ENCODE data around the gene PLB1.

PLB1 gene

DNA sequence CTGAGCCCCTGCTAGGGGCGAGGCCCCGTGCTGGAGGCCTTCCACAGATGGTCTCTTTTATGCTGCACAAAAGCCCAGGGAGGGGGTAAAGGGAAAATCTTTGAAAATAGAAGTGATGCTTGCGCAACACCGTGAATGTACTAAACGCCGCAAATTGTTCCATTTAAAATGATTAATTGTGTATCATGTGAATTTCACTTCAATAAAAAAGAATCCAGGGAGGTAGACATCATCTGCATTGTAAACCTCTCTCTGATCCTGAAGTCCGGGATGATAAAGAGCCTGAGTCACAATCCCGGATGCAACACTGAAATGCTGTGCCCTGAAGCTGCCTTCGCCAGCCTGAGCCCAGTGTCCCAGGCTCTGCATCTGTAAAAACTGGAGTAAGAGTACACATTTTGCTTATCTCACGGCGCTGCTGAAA is 148.1 kb downstream of the PLB1 start:
- no peak overlapping the region for H3K9ac ChIP-seq (ENCODE audit: low read depth, low read length)

DNA sequence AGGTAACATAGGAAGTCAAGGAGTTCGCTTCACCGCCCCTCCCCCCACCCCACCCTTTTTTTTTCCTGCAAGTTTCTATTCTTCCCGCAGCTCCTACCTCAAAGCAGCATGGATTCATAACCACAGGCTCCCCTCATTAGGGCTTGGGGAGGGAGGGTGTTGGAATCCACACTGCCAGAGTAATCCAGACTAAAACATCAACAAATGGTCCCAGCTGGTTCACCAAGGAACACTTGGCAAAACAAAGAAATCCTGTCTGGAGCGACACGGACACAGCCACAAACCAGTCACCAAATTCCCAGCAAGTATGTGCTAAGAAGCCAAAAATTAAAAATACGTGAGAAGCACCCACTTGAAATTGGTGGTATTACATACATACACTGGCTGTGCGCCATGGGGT is 148.9 kb downstream of the PLB1 start:
- Histone ChIP-seq H3K27me3 (ENCODE audit: control insufficient read depth, insufficient read depth, low read length) (no peaks in the 10 kb centered on the region), H3K9ac (ENCODE audit: low read depth, low read length) (no peak overlapping the region), H3K36me3 (ENCODE audit: control insufficient read depth, insufficient read depth, low read length) (no peaks in the 10 kb centered on the region), H3K9me3 (ENCODE audit: control insufficient read depth, insufficient read depth, low read length) (no peaks in the 10 kb centered on the region), H3K4me1 (ENCODE audit: control insufficient read depth, insufficient read depth, low read length) (peaks cover 4% of the 10 kb centered on the region), H3K4me3 (ENCODE audit: low read depth, low read length) (no peak overlapping the region)

More for the DNA sequence above, 148.1 kb downstream of the PLB1 start:
- Histone ChIP-seq H3K9me3 (ENCODE audit: control insufficient read depth, insufficient read depth, low read length) (no peaks in the 10 kb centered on the region), H3K4me1 (ENCODE audit: control insufficient read depth, insufficient read depth, low read length) (peaks cover 4% of the 10 kb centered on the region), H3K4me3 (ENCODE audit: low read depth, low read length) (no peak overlapping the region), H3K27me3 (ENCODE audit: control insufficient read depth, insufficient read depth, low read length) (no peaks in the 10 kb centered on the region), H3K36me3 (ENCODE audit: control insufficient read depth, insufficient read depth, low read length) (no peaks in the 10 kb centered on the region)

DNA sequence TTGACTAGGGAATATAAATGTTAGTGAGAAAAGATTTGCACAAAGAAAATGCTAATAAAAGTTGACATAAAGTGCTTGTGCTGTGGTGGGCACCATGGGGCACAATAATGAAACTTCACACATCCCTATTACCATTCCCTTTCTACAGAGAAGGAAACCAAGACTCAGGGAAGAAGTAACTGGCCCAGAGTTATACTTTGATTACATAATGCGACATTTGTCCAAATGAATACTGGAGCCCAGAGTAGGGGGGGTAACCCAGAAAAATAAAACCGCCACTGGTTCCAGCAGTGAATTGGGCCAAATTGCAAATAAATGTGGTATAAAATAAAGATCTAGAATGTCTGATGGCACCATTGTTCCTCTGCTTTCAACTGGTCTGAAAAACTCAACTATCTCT is 149.7 kb downstream of the PLB1 start:
- Histone ChIP-seq H3K4me3 (ENCODE audit: low read depth, low read length) (no peak overlapping the region), H3K27me3 (ENCODE audit: control insufficient read depth, insufficient read depth, low read length) (no peaks in the 10 kb centered on the region), H3K4me1 (ENCODE audit: control insufficient read depth, insufficient read depth, low read length) (peaks cover 4% of the 10 kb centered on the region), H3K9ac (ENCODE audit: low read depth, low read length) (no peak overlapping the region), H3K36me3 (ENCODE audit: control insufficient read depth, insufficient read depth, low read length) (no peaks in the 10 kb centered on the region), H3K9me3 (ENCODE audit: control insufficient read depth, insufficient read depth, low read length) (no peaks in the 10 kb centered on the region)

DNA sequence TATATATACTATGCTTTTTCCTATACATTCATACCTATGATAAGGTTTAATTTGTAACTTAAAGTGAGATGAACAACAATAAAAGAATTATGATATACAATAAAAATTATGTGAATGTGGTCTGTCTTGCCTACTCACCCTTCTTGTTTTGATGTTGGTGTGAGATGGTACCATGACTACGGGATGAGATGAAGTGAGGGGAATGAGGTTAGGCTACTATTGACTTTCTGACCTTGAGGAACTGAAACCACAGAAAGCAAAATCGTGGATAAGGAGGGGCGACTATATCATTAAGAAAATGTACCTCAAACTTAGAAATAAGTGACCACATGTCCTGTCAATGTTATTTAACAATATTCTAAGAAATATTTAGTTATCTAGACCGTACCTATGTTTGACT is 151.8 kb downstream of the PLB1 start:
- H3K27me3 ChIP-seq (ENCODE audit: control insufficient read depth, insufficient read depth, low read length) = no peaks in the 10 kb centered on the region
- H3K36me3 ChIP-seq (ENCODE audit: control insufficient read depth, insufficient read depth, low read length) = no peaks in the 10 kb centered on the region
- no peak overlapping the region for H3K9ac ChIP-seq (ENCODE audit: low read depth, low read length)
- no peak overlapping the region for H3K4me3 ChIP-seq (ENCODE audit: low read depth, low read length)
- H3K4me1 ChIP-seq (ENCODE audit: control insufficient read depth, insufficient read depth, low read length) = peaks cover 4% of the 10 kb centered on the region
- no peaks in the 10 kb centered on the region for H3K9me3 ChIP-seq (ENCODE audit: control insufficient read depth, insufficient read depth, low read length)

DNA sequence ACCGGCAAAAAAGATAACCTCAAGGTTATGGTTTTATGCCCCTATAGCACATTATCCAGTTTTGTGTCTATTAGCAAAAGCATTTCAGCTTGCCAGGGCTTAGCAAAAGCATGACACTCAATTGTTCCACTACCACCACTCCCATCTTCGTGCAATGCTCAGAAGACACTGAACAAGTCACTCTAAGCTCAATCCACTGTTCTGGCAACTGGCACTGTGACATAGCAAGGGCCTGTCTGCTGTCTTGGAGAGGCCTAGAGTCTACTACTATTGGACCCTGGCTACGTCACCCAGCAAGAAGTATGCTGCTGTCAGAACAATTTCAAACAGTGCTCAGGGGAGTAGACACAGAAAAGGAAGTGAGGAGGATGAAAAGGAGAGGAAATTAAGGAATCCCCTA is 152.3 kb downstream of the PLB1 start:
- Histone ChIP-seq H3K4me3 (ENCODE audit: low read depth, low read length) (no peak overlapping the region), H3K9me3 (ENCODE audit: control insufficient read depth, insufficient read depth, low read length) (no peaks in the 10 kb centered on the region), H3K36me3 (ENCODE audit: control insufficient read depth, insufficient read depth, low read length) (no peaks in the 10 kb centered on the region), H3K4me1 (ENCODE audit: control insufficient read depth, insufficient read depth, low read length) (peaks cover 4% of the 10 kb centered on the region), H3K27me3 (ENCODE audit: control insufficient read depth, insufficient read depth, low read length) (no peaks in the 10 kb centered on the region), H3K9ac (ENCODE audit: low read depth, low read length) (no peak overlapping the region)

DNA sequence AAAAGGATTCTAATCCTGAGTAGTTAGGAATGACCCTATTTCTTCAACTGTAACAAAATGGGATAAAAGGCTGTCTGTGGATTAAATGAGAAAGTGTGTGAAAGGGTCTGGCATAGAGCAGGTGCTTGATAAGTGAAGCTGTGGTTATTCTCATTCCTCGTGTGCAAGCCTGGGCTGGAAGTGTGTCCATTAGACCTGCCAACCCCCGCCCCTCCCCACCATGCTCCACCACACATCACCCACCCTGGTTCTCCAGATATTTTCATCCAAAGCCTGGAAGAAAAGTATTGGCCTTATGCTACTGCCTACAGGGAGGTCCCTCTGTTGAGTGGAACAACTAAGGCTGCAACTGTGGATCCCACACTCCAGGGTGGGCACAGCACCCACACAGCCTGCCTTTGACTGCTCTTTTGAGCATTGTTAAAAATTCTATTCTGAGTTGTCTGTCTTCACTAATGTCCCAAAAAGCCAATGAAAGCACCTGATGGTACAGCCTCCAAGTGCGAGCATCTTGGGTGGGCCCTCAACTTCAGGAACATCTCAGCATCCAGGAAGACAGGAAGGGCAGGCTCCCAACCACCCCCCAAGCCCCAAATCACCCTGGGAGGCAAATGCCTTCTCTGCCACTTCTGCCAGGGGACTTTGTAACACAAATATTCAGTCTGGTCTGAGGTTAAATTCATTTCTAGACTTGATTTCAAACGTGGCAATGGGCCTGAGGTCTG is 153.0 kb downstream of the PLB1 start:
- no peaks in the 10 kb centered on the region for H3K9me3 ChIP-seq (ENCODE audit: control insufficient read depth, insufficient read depth, low read length)
- H3K27me3 ChIP-seq (ENCODE audit: control insufficient read depth, insufficient read depth, low read length) = no peaks in the 10 kb centered on the region
- no peak overlapping the region for H3K4me3 ChIP-seq (ENCODE audit: low read depth, low read length)
- H3K9ac ChIP-seq (ENCODE audit: low read depth, low read length) = no peak overlapping the region
- peaks cover 4% of the 10 kb centered on the region for H3K4me1 ChIP-seq (ENCODE audit: control insufficient read depth, insufficient read depth, low read length)
- no peaks in the 10 kb centered on the region for H3K36me3 ChIP-seq (ENCODE audit: control insufficient read depth, insufficient read depth, low read length)

DNA sequence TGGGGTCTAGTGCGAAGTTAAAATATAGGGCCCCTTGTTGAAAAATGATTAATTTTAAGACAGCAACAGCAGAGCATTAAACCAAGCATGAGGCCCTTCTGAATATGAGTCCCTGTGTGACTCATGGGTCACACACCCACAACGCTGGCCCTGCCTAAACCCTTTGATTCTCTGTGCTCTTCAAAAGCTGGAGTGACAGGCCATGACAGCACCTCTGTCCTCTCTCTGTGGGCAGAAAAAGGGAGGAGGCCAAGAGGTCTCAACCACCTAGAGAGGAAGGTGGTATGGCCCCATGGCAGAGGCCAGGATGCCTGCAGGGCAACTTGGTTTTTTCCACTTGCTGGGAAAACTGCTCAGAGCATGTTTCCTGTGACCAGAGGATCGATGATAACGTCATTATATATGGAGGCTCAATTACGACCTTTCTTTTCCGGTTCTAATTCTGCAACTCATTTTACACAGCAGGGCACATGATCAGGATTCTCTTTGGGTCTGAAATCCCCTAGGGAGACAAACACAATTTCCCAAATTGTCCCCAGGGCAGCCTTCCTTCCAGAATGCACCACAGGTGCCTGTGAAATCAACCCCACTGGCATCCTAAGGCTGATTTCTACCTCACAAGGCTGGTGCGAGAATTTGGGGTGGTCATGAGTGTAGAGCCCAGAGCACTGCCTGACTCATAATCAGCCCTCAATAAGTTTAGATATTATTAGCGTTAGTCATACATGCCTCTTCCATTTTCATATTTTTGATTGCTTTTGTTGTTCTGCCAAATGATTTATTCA is 153.8 kb downstream of the PLB1 start:
- no peaks in the 10 kb centered on the region for H3K4me1 ChIP-seq (ENCODE audit: control insufficient read depth, insufficient read depth, low read length)
- H3K9ac ChIP-seq (ENCODE audit: low read depth, low read length) = no peak overlapping the region
- H3K4me3 ChIP-seq (ENCODE audit: low read depth, low read length) = no peak overlapping the region
- no peaks in the 10 kb centered on the region for H3K27me3 ChIP-seq (ENCODE audit: control insufficient read depth, insufficient read depth, low read length)
- no peaks in the 10 kb centered on the region for H3K36me3 ChIP-seq (ENCODE audit: control insufficient read depth, insufficient read depth, low read length)
- H3K9me3 ChIP-seq (ENCODE audit: control insufficient read depth, insufficient read depth, low read length) = no peaks in the 10 kb centered on the region

DNA sequence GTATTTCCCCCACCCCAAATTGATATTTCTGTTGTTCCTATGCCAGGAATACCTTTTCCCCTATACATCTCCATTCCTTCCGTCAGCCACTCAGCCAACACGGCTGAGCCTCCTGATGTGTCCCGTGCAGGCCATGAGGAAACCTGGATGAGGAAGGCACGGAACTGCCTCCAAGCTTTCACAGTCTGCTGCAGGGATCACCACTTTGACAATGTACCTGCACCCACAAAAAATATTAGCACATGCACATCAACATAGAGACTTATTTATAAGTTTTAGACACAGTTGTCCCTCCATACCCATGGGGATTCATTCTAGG is 154.4 kb downstream of the PLB1 start:
- no peaks in the 10 kb centered on the region for H3K4me1 ChIP-seq (ENCODE audit: control insufficient read depth, insufficient read depth, low read length)
- H3K4me3 ChIP-seq (ENCODE audit: low read depth, low read length) = no peak overlapping the region
- H3K36me3 ChIP-seq (ENCODE audit: control insufficient read depth, insufficient read depth, low read length) = no peaks in the 10 kb centered on the region
- no peaks in the 10 kb centered on the region for H3K9me3 ChIP-seq (ENCODE audit: control insufficient read depth, insufficient read depth, low read length)
- H3K27me3 ChIP-seq (ENCODE audit: control insufficient read depth, insufficient read depth, low read length) = no peaks in the 10 kb centered on the region
- H3K9ac ChIP-seq (ENCODE audit: low read depth, low read length) = no peak overlapping the region

DNA sequence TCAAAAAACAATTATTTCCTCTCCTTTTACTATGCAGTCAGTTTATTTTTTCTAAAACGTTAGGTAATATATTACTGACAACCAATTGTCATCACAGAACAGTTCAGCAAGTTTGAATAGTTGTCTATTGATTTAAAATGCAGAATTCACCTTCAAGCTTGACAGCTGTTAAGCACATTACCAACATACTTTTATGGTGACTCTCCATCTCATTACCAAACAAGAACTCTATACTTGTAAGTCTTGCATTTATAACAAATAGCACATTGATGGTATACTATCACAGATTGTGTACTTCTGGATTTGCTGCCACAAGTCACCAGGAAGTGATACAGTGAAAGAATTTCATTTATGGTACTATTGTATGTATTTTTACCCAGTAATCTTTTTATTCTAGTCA is 156.4 kb downstream of the PLB1 start:
- no peaks in the 10 kb centered on the region for H3K27me3 ChIP-seq (ENCODE audit: control insufficient read depth, insufficient read depth, low read length)
- H3K4me3 ChIP-seq (ENCODE audit: low read depth, low read length) = no peak overlapping the region
- no peaks in the 10 kb centered on the region for H3K4me1 ChIP-seq (ENCODE audit: control insufficient read depth, insufficient read depth, low read length)
- no peaks in the 10 kb centered on the region for H3K36me3 ChIP-seq (ENCODE audit: control insufficient read depth, insufficient read depth, low read length)
- no peaks in the 10 kb centered on the region for H3K9me3 ChIP-seq (ENCODE audit: control insufficient read depth, insufficient read depth, low read length)
- H3K9ac ChIP-seq (ENCODE audit: low read depth, low read length) = no peak overlapping the region

DNA sequence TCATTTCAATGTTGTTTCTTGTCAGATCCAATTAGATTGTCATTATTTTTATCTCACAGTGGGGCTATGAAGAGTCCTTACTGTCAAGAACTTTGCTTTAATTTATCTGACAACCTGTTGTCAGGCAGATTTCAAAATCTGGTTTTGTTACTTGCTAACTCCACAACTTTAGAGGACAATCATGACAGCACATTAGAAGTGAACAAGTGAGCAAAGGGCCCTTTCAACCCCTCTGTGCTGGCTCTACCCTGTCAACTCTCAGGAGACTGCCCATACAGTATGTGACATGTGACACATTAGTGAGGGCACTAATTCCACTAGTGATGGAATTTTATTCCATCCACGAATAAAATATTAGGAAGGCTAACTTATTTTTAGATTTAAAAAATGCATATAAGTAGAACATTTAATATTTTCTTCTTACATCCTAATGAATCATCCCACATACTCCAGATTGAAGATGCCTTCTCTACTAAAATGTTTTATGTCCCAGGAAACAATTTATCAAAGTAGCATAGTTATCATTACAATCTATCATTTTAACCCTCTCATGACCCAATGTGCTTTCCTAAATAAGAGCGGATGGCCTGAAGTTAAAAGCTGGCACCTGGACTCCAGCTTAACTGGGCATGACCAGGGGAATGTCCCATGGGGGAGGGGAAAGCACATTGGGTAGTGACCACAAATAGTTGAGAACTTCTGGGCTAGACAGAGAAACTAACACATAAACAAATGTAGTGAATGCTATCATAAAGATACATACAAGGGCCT is 158.2 kb downstream of the PLB1 start:
- no peaks in the 10 kb centered on the region for H3K9me3 ChIP-seq (ENCODE audit: control insufficient read depth, insufficient read depth, low read length)
- H3K4me3 ChIP-seq (ENCODE audit: low read depth, low read length) = no peak overlapping the region
- H3K9ac ChIP-seq (ENCODE audit: low read depth, low read length) = no peak overlapping the region
- no peaks in the 10 kb centered on the region for H3K36me3 ChIP-seq (ENCODE audit: control insufficient read depth, insufficient read depth, low read length)
- no peaks in the 10 kb centered on the region for H3K27me3 ChIP-seq (ENCODE audit: control insufficient read depth, insufficient read depth, low read length)
- no peaks in the 10 kb centered on the region for H3K4me1 ChIP-seq (ENCODE audit: control insufficient read depth, insufficient read depth, low read length)

DNA sequence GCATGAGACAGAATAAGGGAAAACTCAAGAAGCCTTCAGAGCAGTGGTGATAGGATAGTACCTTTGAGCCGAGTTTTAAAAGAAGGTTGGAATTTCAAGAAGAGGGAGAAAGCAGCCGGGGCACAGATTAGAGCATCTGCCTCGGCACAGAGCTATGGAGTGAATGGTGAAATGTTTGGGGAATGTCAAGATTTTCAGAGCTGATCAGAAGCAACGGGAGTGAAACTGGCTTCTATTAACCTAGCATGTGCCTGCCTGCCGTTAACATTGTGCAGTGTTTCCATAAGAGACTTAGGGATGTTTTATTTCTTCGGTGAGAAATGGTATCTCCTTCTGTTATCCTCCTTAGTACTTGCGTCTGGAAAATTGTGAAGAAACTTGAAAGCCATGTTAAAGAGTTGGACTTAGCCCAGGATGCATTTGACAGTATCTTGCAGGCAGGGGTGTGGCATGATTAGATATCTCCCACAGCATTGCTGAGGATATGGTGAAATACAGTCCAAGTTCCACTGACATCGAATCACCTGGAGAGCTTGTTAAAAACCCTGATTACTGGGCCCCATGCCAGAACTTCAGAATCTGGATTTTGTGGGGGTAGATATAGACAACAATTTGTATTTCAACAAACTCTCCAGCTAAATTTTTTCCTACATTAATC is 158.9 kb downstream of the PLB1 start:
- Histone ChIP-seq H3K9me3 (ENCODE audit: control insufficient read depth, insufficient read depth, low read length) (no peaks in the 10 kb centered on the region), H3K4me3 (ENCODE audit: low read depth, low read length) (no peak overlapping the region), H3K9ac (ENCODE audit: low read depth, low read length) (no peak overlapping the region), H3K27me3 (ENCODE audit: control insufficient read depth, insufficient read depth, low read length) (no peaks in the 10 kb centered on the region), H3K4me1 (ENCODE audit: control insufficient read depth, insufficient read depth, low read length) (no peaks in the 10 kb centered on the region), H3K36me3 (ENCODE audit: control insufficient read depth, insufficient read depth, low read length) (no peaks in the 10 kb centered on the region)
